Measurements from ENCODE around the gene SLC19A1. TPM values are rescaled to one million over a fixed set of nuclear protein-coding genes. Genes with fewer than 3 reads are reported as not detected.
"Not testable (repeated sequence)": the region's sequence is repeated elsewhere in the genome, so short reads cannot be mapped to it uniquely, and the experiment has no call there.

SLC19A1 gene
- total RNA-seq, 1 donor from 2014 or later: 21.7 TPM

GRCh38 chr21:45506241-45506817 lies 35.9 kb downstream of the SLC19A1 start:
- Histone ChIP-seq H3K36me3 (ENCODE audit: control insufficient read depth, insufficient read depth, low read length) (peaks cover 4% of the 10 kb centered on the region), H3K4me3 (ENCODE audit: low read depth, low read length) (no peak overlapping the region), H3K27me3 (ENCODE audit: control insufficient read depth, insufficient read depth, low read length) (no peaks in the 10 kb centered on the region)
- DNase-seq (ENCODE audit: low read depth): no peak
- TF ChIP-seq CTCF (IDR thresholded peaks at IDR 0.05; ENCODE audit: insufficient read depth, low read length, poor library complexity, severe bottlenecking): no peak

- TF ChIP-seq CTCF (IDR thresholded peaks at IDR 0.05; ENCODE audit: insufficient read depth, low read length, poor library complexity, severe bottlenecking): no peak
- Histone ChIP-seq H3K4me3 (ENCODE audit: low read depth, low read length) (no peak overlapping the region), H3K27me3 (ENCODE audit: control insufficient read depth, insufficient read depth, low read length) (no peaks in the 10 kb centered on the region), H3K36me3 (ENCODE audit: control insufficient read depth, insufficient read depth, low read length) (peaks cover 4% of the 10 kb centered on the region)
- DNase-seq (ENCODE audit: low read depth): no peak
These were observed 36.7 kb downstream of the SLC19A1 start for GRCh38 chr21:45505416-45506021.

DNA sequence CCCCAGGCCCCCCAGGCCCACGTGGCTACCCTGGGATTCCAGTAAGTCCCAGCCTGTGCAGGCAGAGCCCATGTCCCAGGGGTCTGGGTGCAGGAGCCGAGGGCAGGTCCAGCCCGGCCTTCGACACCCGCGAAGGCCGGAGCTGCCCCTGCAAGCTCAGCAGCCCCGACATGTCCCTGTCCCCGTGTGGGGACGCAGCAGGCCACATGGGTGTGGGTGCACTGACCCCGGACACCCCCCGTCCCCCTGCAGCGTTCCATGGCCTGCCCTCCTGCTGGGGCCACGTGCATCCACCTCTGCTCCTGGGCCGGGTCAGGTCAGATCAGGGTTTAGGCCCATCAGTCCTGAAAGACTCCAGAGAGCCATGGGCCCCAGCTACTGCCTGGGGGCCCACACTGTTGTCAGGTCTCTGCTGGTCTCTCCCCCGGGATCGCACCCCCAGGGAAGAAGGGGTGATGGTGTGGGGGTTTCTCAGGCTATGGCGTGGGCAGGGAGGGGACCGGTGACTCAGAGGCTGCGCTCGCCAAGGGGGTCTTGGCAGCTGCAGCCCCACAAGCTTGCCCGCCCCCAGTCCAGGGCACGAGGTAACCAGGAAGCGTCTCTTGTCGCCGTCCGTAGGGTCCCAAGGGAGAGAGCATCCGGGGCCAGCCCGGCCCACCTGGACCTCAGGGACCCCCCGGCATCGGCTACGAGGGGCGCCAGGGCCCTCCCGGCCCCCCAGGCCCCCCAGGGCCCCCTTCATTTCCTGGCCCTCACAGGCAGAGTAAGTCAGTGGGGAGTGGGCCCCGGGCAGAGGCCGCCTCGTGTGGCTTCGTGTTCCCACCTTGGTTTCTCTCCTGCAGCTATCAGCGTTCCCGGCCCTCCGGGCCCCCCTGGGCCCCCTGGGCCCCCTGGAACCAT lies 37.5 kb downstream of the SLC19A1 start:
- DNase-seq (ENCODE audit: low read depth): no peak
- TF ChIP-seq CTCF (IDR thresholded peaks at IDR 0.05; ENCODE audit: insufficient read depth, low read length, poor library complexity, severe bottlenecking): no peak
- no peak overlapping the region for H3K4me3 ChIP-seq (ENCODE audit: low read depth, low read length)
- H3K36me3 ChIP-seq (ENCODE audit: control insufficient read depth, insufficient read depth, low read length): peaks cover 4% of the 10 kb centered on the region
- no peaks in the 10 kb centered on the region for H3K27me3 ChIP-seq (ENCODE audit: control insufficient read depth, insufficient read depth, low read length)

DNA sequence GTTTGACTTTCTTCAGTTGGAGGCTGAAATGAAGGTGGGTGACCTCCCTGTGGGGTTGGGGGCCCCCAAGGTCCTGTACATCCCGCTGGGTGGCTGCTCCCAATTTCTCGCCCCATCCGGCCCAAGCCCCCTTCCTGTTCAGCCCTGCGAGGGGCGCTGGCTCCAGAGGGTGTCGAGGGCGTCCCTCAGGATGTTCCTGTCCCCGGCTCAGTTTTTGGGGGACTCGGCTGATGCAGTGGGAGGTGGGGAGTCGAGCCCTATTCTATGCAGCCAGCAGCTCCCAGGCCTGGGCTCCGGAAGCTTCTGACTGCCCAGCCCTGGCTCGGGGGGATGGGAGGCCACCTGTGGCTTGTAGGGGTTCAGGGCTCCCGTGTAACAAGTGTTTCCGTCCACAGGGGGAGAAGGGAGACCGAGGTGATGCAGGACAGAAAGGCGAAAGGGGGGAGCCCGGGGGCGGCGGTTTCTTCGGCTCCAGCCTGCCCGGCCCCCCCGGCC lies 38.2 kb downstream of the SLC19A1 start:
- TF ChIP-seq CTCF (IDR thresholded peaks at IDR 0.05; ENCODE audit: insufficient read depth, low read length, poor library complexity, severe bottlenecking): no peak
- Histone ChIP-seq H3K4me3 (ENCODE audit: low read depth, low read length) (no peak overlapping the region), H3K27me3 (ENCODE audit: control insufficient read depth, insufficient read depth, low read length) (no peaks in the 10 kb centered on the region), H3K36me3 (ENCODE audit: control insufficient read depth, insufficient read depth, low read length) (peaks cover 4% of the 10 kb centered on the region)
- DNase-seq (ENCODE audit: low read depth): no peak

- DNase-seq (ENCODE audit: low read depth); H3K4me3 ChIP-seq (ENCODE audit: low read depth, low read length); H3K36me3 ChIP-seq (ENCODE audit: control insufficient read depth, insufficient read depth, low read length); H3K27me3 ChIP-seq (ENCODE audit: control insufficient read depth, insufficient read depth, low read length): not testable (repeated sequence)
These were observed 39.0 kb downstream of the SLC19A1 start for GRCh38 chr21:45503226-45503625.

- H3K4me3 ChIP-seq (ENCODE audit: low read depth, low read length): no peak overlapping the region
- H3K36me3 ChIP-seq (ENCODE audit: control insufficient read depth, insufficient read depth, low read length): peaks cover 4% of the 10 kb centered on the region
- no peaks in the 10 kb centered on the region for H3K27me3 ChIP-seq (ENCODE audit: control insufficient read depth, insufficient read depth, low read length)
- DNase-seq (ENCODE audit: low read depth): no peak
- no peak for TF ChIP-seq CTCF (IDR thresholded peaks at IDR 0.05; ENCODE audit: insufficient read depth, low read length, poor library complexity, severe bottlenecking)
These were observed 39.6 kb downstream of the SLC19A1 start for GRCh38 chr21:45502600-45502999.

Measured in kidney epithelial cell (primary cell).